IMR-90 (cell line): ENCODE results near the gene GNAT1. TPM values are rescaled to one million over a fixed set of nuclear protein-coding genes. Genes with fewer than 3 reads are reported as not detected.
A peak's percentile ranks its signal among the peaks of the same experiment; 100 is the strongest.

Experiments used
- ATAC-seq: fragments of 200-7000 bp; cut with Tn5 transposase; 2 replicates; pipeline ENCODE4 v1.9.1; 2020; ENCODE audit warnings: low read depth, mild to moderate bottlenecking, moderate library complexity
- BruUV-seq: library from RNA; stranded (reverse); fragments of 400-500 nt; replicated peaks from 2 replicates; lab custom pipeline; 2021; lab: Mats Ljungman, UMichigan
- CTCF ChIA-PET: fragments of 300-600 bp; formaldehyde crosslinking; extraction: SDS; loops from one replicate; lab custom pipeline; 2021; ENCODE audit warnings: antibody characterized with exemption; lab: Yijun Ruan, JAX
- POLR2A ChIA-PET: fragments of 300-600 bp; sonication (Branson Sonifier 250); formaldehyde crosslinking; loops from one replicate; lab custom pipeline; 2022; ENCODE audit warnings: antibody characterized with exemption; ENCODE audit not compliant: unreplicated experiment; lab: Charles Lee
- DNase-seq: peaks from one replicate; pipeline ENCODE4 v3.0.0; 2013
- H2AFZ ChIP-seq: replicated peaks from 2 replicates; pipeline ENCODE3; 2013; ENCODE audit warnings: low read length, mild to moderate bottlenecking; ENCODE audit not compliant: poor library complexity
- H2AK5ac ChIP-seq: 2 replicates; pipeline ENCODE4 v1.6.1; 2013; ENCODE audit warnings: low read depth, low read length, inconsistent platforms
- H2AK9ac ChIP-seq: replicated peaks from 2 replicates; pipeline ENCODE3; 2013; ENCODE audit warnings: mild to moderate bottlenecking, low read depth, low read length, moderate library complexity; ENCODE audit not compliant: poor library complexity
- H2BK120ac ChIP-seq: 2 replicates; pipeline ENCODE4 v1.6.1; 2013; ENCODE audit warnings: low read depth, low read length, inconsistent platforms
- H2BK15ac ChIP-seq: 3 replicates; pipeline ENCODE4 v1.6.1; 2013; ENCODE audit warnings: low read depth, low read length, inconsistent platforms
- H2BK20ac ChIP-seq: 2 replicates; pipeline ENCODE4 v1.6.1; 2013; ENCODE audit warnings: low read depth, mild to moderate bottlenecking, inconsistent platforms, low read length, moderate library complexity
- H2BK5ac ChIP-seq: 2 replicates; pipeline ENCODE4 v1.6.1; 2013; ENCODE audit warnings: mild to moderate bottlenecking, low read depth, low read length, inconsistent platforms; ENCODE audit not compliant: poor library complexity, severe bottlenecking
- H3K14ac ChIP-seq: replicated peaks from 2 replicates; pipeline ENCODE4 v1.6.1; 2013; ENCODE audit warnings: low read depth, low read length, inconsistent platforms
- H3K18ac ChIP-seq: 2 replicates; pipeline ENCODE4 v1.6.1; 2013; ENCODE audit warnings: low read depth, low read length, control low read depth
- H3K23ac ChIP-seq: 2 replicates; pipeline ENCODE4 v1.6.1; 2013; ENCODE audit warnings: low read depth, low read length, inconsistent platforms
- H3K27ac ChIP-seq: 2 replicates; pipeline ENCODE4 v1.5.1; 2013; ENCODE audit warnings: mild to moderate bottlenecking, control low read depth, low read length; ENCODE audit not compliant: insufficient read depth
- H3K27me3 ChIP-seq: 2 replicates; pipeline ENCODE4 v1.6.1; 2013; ENCODE audit warnings: low read length; ENCODE audit not compliant: control insufficient read depth, insufficient read depth
- H3K36me3 ChIP-seq: 2 replicates; pipeline ENCODE4 v1.6.1; 2013; ENCODE audit warnings: low read length, mixed read lengths; ENCODE audit not compliant: control insufficient read depth, insufficient read depth
- H3K4ac ChIP-seq: 2 replicates; pipeline ENCODE4 v1.6.1; 2013; ENCODE audit warnings: low read depth, low read length, inconsistent platforms
- H3K4me1 ChIP-seq: 2 replicates; pipeline ENCODE4 v1.6.1; 2013; ENCODE audit warnings: low read length, mixed read lengths; ENCODE audit not compliant: control insufficient read depth, insufficient read depth
- H3K4me2 ChIP-seq: 2 replicates; pipeline ENCODE4 v1.6.1; 2013; ENCODE audit warnings: low read depth, mild to moderate bottlenecking, control low read depth, low read length, moderate library complexity
- H3K4me3 ChIP-seq: 2 replicates; pipeline ENCODE4 v1.5.1; 2013; ENCODE audit warnings: low read depth, mild to moderate bottlenecking, control low read depth, low read length, moderate library complexity; ENCODE audit not compliant: insufficient read depth
- H3K56ac ChIP-seq: 2 replicates; pipeline ENCODE4 v1.6.1; 2013; ENCODE audit warnings: low read length, inconsistent platforms; ENCODE audit not compliant: insufficient read depth; ENCODE audit errors: extremely low read depth
- H3K79me1 ChIP-seq, 2 experiments: 2 replicates each; pipeline ENCODE4 v1.6.1; 2013; ENCODE audit warnings: low read length in 2 of 2, inconsistent platforms in 1 of 2, low read depth in 1 of 2
- H3K9ac ChIP-seq: 2 replicates; pipeline ENCODE4 v1.6.1; 2013; ENCODE audit warnings: low read depth, low read length, control low read depth
- H3K9me1 ChIP-seq: 2 replicates; pipeline ENCODE4 v1.6.1; 2013; ENCODE audit warnings: low read length, inconsistent platforms; ENCODE audit not compliant: insufficient read depth
- H3K9me3 ChIP-seq: 2 replicates; pipeline ENCODE4 v1.6.1; 2013; ENCODE audit warnings: low read length; ENCODE audit not compliant: control insufficient read depth, insufficient read depth
- H4K20me1 ChIP-seq: 2 replicates; pipeline ENCODE4 v1.6.1; 2013; ENCODE audit warnings: low read length, inconsistent platforms; ENCODE audit not compliant: insufficient read depth
- H4K5ac ChIP-seq: 2 replicates; pipeline ENCODE4 v1.6.1; 2013; ENCODE audit warnings: mild to moderate bottlenecking, low read depth, low read length, control low read depth
- H4K8ac ChIP-seq, 2 experiments: 2 replicates each; pipeline ENCODE4 v1.6.1; 2013; ENCODE audit warnings: low read depth in 2 of 2, low read length in 2 of 2, control low read depth in 1 of 2, inconsistent platforms in 1 of 2
- H4K91ac ChIP-seq: 2 replicates; pipeline ENCODE4 v1.6.1; 2013; ENCODE audit warnings: low read depth, low read length, inconsistent platforms; ENCODE audit not compliant: insufficient read depth
- BHLHE40 ChIP-seq: fragments of 150-350 bp; IDR thresholded peaks from 2 replicates; pipeline ENCODE4 v1.6.1; 2016; ENCODE audit warnings: mild to moderate bottlenecking, low read depth, low read length
- CEBPB ChIP-seq: IDR thresholded peaks from 2 replicates; pipeline ENCODE4 v1.6.1; 2012; ENCODE audit warnings: low read depth, low read length, improper control_type of control experiment
- CHD1 ChIP-seq: IDR thresholded peaks from 2 replicates; pipeline ENCODE4 v1.6.1; 2012; ENCODE audit warnings: low read depth, low read length, improper control_type of control experiment
- FOS ChIP-seq: fragments of 150-350 bp; IDR thresholded peaks from 2 replicates; pipeline ENCODE4 v1.6.1; 2016; ENCODE audit warnings: low read depth, low read length
- MAFK ChIP-seq: IDR thresholded peaks from 2 replicates; pipeline ENCODE4 v1.6.1; 2012; ENCODE audit warnings: low read depth, low read length, improper control_type of control experiment
- MAZ ChIP-seq: IDR thresholded peaks from 2 replicates; pipeline ENCODE4 v1.6.1; 2012; ENCODE audit warnings: low read depth, mild to moderate bottlenecking, low read length, improper control_type of control experiment, moderate library complexity, borderline replicate concordance
- MXI1 ChIP-seq: IDR thresholded peaks from 2 replicates; pipeline ENCODE4 v1.6.1; 2012; ENCODE audit warnings: low read depth, mild to moderate bottlenecking, low read length, moderate library complexity, borderline replicate concordance
- NFE2L2 ChIP-seq: fragments of 150-350 bp; IDR thresholded peaks from 2 replicates; pipeline ENCODE4 v1.6.1; 2016; ENCODE audit warnings: low read depth, mild to moderate bottlenecking, low read length
- POLR2A ChIP-seq: IDR thresholded peaks from 2 replicates; pipeline ENCODE4 v1.6.1; 2012; ENCODE audit warnings: mild to moderate bottlenecking, low read depth, low read length
- RAD21 ChIP-seq: IDR thresholded peaks from 2 replicates; pipeline ENCODE4 v1.6.1; 2012; ENCODE audit warnings: low read length, improper control_type of control experiment
- RCOR1 ChIP-seq: IDR thresholded peaks from 2 replicates; pipeline ENCODE4 v1.6.1; 2012; ENCODE audit warnings: mild to moderate bottlenecking, low read length, improper control_type of control experiment; ENCODE audit not compliant: insufficient replicate concordance
- RFX5 ChIP-seq: IDR thresholded peaks from 2 replicates; pipeline ENCODE4 v1.8.0; 2012; ENCODE audit warnings: low read depth, mild to moderate bottlenecking, low read length, moderate library complexity
- SMC3 ChIP-seq: fragments of 150-350 bp; IDR thresholded peaks from 2 replicates; pipeline ENCODE4 v1.6.1; 2016; ENCODE audit warnings: low read depth, mild to moderate bottlenecking, antibody characterized with exemption, low read length, moderate library complexity
- WGBS, 2 experiments: methylation state at CpG; one replicate each; pipeline versions ENCODE4 v1.1.5 to v1.1.7; 2013; ENCODE audit warnings: missing lambda C conversion rate in 2 of 2; ENCODE audit not compliant: insufficient read length in 1 of 2; ENCODE audit errors: extremely low coverage in 2 of 2; 5-methylcytosine and 5-hydroxymethylcytosine counted together
- dilution Hi-C: fragments of 300-500 bp; cut with HindIII; formaldehyde crosslinking; loops from one replicate; pipeline ENCODE4 v1.14.3; 2018; ENCODE audit warnings: low sequenced_read_pairs; ENCODE audit not compliant: unreplicated experiment
- in situ Hi-C: fragments of 300-500 bp; cut with MboI; formaldehyde crosslinking; loops from 3 replicates; pipeline ENCODE4 v1.14.3; 2019; ENCODE audit warnings: low sequenced_read_pairs, inconsistent platforms, mixed read lengths
- intact Hi-C: fragments of 100-400 bp; cut with micrococcal nuclease; formaldehyde crosslinking; loops from 2 replicates; pipeline ENCODE4 v1.10.0; 2022
- polyA plus RNA-seq, 3 experiments: library from polyadenylated mRNA; depleted of rRNA; stranded (reverse); fragments of >200 nt; gene quantifications; 2 replicates each; pipeline ENCODE4 v1.2.3, GENCODE V29; 2012; ENCODE audit warnings: low replicate concordance in 1 of 3
- total RNA-seq: library from RNA; depleted of rRNA; stranded (reverse); fragments of >200 nt; gene quantifications from 2 replicates; pipeline ENCODE4 v1.2.3, GENCODE V29; 2012
- TF ChIP-seq, protein P1 (sequence below): conservative IDR thresholded peaks from 2 replicates; pipeline ENCODE4 v1.5.1; 2012; ENCODE audit warnings: mild to moderate bottlenecking, low read depth, low read length, improper control_type of control experiment
- TF ChIP-seq, protein P2 (sequence below): fragments of 150-350 bp; IDR thresholded peaks from 2 replicates; pipeline ENCODE4 v1.6.1; 2016; ENCODE audit warnings: low read depth, mild to moderate bottlenecking, low read length, moderate library complexity, borderline replicate concordance
- TF ChIP-seq, protein P3 (sequence below): fragments of 150-350 bp; IDR thresholded peaks from 2 replicates; pipeline ENCODE4 v1.6.1; 2017; ENCODE audit warnings: mild to moderate bottlenecking, antibody characterized with exemption, low read length, low read depth

Gene GNAT1
- total and polyA plus RNA-seq, 2 of the 4 experiments (the other 2 are of a cell fraction), result not detected

DNA sequence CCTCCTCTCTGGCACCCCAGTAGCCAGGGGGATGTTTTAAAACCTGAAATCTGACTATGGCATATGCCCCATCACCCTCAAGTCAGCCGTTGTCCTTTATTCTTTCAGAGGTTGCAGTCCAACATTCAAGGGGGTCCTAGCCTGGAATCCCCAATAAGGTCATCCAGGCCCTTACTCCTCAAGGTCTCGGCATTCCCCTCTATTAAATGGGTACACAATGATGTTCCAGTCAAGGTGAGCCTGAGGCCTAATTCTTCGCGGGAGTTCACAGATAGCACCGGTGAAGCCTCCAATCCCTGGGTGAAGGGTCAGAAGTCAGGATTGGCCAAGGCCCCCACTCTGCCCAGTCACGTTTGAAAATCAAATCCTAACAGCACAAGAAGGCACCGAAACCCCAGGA is 44.4 kb upstream of the GNAT1 start:
- POLR2A ChIA-PET, result no interaction called here
- Histone ChIP-seq H3K23ac (no peak overlapping the region), H3K18ac (no peak overlapping the region), H3K9me1 (peaks cover 10% of the 10 kb centered on the region), H3K27me3 (no peaks in the 10 kb centered on the region), H3K4me2 (no peak overlapping the region), H2AK5ac (no peak overlapping the region), H3K9me3 (no peaks in the 10 kb centered on the region), H4K8ac (no peak overlapping the region), H2BK15ac (no peak overlapping the region), H4K91ac (no peak overlapping the region), H3K79me1 (no peaks in the 10 kb centered on the region), H2BK5ac (no peak overlapping the region), H2AK9ac (peak overlapping the region; percentile 62), H3K27ac (no peak overlapping the region), H3K9ac (no peak overlapping the region), H3K14ac (no peak overlapping the region), H4K5ac (no peak overlapping the region), H4K20me1 (no peaks in the 10 kb centered on the region), H2BK120ac (no peak overlapping the region), H3K56ac (no peak overlapping the region), H2AFZ (no peak overlapping the region), H3K4me3 (no peak overlapping the region), H3K4me1 (peaks cover 8% of the 10 kb centered on the region), H3K36me3 (no peaks in the 10 kb centered on the region), H3K4ac (no peak overlapping the region), H2BK20ac (no peak overlapping the region)
- in situ Hi-C loops, result no loop called here
- CTCF ChIA-PET, result interaction anchor here (0.6 kb wide), 1 partner anchor 38 kb away, joined by 8 read pairs; no protein-coding TSS in a partner anchor
- TF ChIP-seq FOS (no peak), RAD21 (no peak), MAZ (no peak), POLR2A (no peak), SMC3 (no peak), CHD1 (no peak), CEBPB (no peak), MXI1 (no peak), BHLHE40 (no peak), RFX5 (no peak), MAFK (no peak), RCOR1 (no peak), NFE2L2 (no peak)
- TF ChIP-seq, protein P1, sequence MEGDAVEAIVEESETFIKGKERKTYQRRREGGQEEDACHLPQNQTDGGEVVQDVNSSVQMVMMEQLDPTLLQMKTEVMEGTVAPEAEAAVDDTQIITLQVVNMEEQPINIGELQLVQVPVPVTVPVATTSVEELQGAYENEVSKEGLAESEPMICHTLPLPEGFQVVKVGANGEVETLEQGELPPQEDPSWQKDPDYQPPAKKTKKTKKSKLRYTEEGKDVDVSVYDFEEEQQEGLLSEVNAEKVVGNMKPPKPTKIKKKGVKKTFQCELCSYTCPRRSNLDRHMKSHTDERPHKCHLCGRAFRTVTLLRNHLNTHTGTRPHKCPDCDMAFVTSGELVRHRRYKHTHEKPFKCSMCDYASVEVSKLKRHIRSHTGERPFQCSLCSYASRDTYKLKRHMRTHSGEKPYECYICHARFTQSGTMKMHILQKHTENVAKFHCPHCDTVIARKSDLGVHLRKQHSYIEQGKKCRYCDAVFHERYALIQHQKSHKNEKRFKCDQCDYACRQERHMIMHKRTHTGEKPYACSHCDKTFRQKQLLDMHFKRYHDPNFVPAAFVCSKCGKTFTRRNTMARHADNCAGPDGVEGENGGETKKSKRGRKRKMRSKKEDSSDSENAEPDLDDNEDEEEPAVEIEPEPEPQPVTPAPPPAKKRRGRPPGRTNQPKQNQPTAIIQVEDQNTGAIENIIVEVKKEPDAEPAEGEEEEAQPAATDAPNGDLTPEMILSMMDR, result no peak
- TF ChIP-seq, protein P2, sequence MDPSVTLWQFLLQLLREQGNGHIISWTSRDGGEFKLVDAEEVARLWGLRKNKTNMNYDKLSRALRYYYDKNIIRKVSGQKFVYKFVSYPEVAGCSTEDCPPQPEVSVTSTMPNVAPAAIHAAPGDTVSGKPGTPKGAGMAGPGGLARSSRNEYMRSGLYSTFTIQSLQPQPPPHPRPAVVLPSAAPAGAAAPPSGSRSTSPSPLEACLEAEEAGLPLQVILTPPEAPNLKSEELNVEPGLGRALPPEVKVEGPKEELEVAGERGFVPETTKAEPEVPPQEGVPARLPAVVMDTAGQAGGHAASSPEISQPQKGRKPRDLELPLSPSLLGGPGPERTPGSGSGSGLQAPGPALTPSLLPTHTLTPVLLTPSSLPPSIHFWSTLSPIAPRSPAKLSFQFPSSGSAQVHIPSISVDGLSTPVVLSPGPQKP, result no peak
- TF ChIP-seq, protein P3, sequence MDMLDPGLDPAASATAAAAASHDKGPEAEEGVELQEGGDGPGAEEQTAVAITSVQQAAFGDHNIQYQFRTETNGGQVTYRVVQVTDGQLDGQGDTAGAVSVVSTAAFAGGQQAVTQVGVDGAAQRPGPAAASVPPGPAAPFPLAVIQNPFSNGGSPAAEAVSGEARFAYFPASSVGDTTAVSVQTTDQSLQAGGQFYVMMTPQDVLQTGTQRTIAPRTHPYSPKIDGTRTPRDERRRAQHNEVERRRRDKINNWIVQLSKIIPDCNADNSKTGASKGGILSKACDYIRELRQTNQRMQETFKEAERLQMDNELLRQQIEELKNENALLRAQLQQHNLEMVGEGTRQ, result no peak
- no TSS peak for BruUV-seq
- dilution Hi-C loops, result no loop called here
- ATAC-seq, result no peak
- intact Hi-C loops, result no loop called here
- no peak for DNase-seq
- no CpG with 5 or more reads among the region's 7 CpGs for WGBS, 2 experiments
